GM19324 (cell line): Measurements from ENCODE around the gene ZNF20.

ENCODE experiments used
- ATAC-seq: cut with Tn5 transposase; IDR thresholded peaks from one replicate; pipeline ENCODE4 v1.9.1; 2021; ENCODE audit warnings: mild to moderate bottlenecking, moderate library complexity; ENCODE audit not compliant: unreplicated experiment, low FRiP score

ZNF20 gene

GRCh38 chr19:12139885-12140544 is at the start of gene ZNF20:
TSS of gene ZNF20 (minus strand) at chr19:12140350. CDS start at chr19:12140182, 168 bp downstream.
- peak; percentile 90 for ATAC-seq

GRCh38 chr19:12187625-12188024 is 47.5 kb upstream of the ZNF20 start:
- no peak for ATAC-seq

- no peak for ATAC-seq
These were observed 40.2 kb upstream of the ZNF20 start for GRCh38 chr19:12180377-12180776.

GRCh38 chr19:12166626-12167025 is 26.5 kb upstream of the ZNF20 start:
- no peak for ATAC-seq

- ATAC-seq: no peak
These were observed 23.7 kb upstream of the ZNF20 start for GRCh38 chr19:12163826-12164225.

- ATAC-seq: peak; percentile 92
These were observed 23.0 kb upstream of the ZNF20 start, which contains the start of gene ZNF136 for GRCh38 chr19:12162882-12163806. TSS of gene ZNF136 (plus strand) at chr19:12163096. CDS start at chr19:12163204, 108 bp downstream.

- no peak for ATAC-seq
These were observed 22.3 kb upstream of the ZNF20 start for GRCh38 chr19:12162513-12162881.

- ATAC-seq: no peak
These were observed 19.7 kb upstream of the ZNF20 start for GRCh38 chr19:12159773-12160414.

GRCh38 chr19:12156223-12157058 is 16.3 kb upstream of the ZNF20 start, which contains the start of gene ZNF625:
TSS of gene ZNF625 (minus strand) at chr19:12156734. CDS start at chr19:12156558, 176 bp downstream.
- no peak for ATAC-seq

GRCh38 chr19:12155324-12155860 is 15.2 kb upstream of the ZNF20 start:
- no peak for ATAC-seq

GRCh38 chr19:12145348-12145747 is 5.2 kb upstream of the ZNF20 start:
- ATAC-seq: no peak

- ATAC-seq: no peak
These were observed 1.2 kb upstream of the ZNF20 start for GRCh38 chr19:12141405-12141736.

GRCh38 chr19:12140545-12141404 is 625 bp upstream of the ZNF20 start:
- ATAC-seq: peak; percentile 44

GRCh38 chr19:12139269-12139668 is 881 bp downstream of the ZNF20 start:
- ATAC-seq: no peak

GRCh38 chr19:12137221-12137940 is 2.8 kb downstream of the ZNF20 start:
- ATAC-seq: no peak

- ATAC-seq: no peak
These were observed 7.1 kb downstream of the ZNF20 start for GRCh38 chr19:12133069-12133468.

- ATAC-seq: no peak
These were observed 13.4 kb downstream of the ZNF20 start for GRCh38 chr19:12126707-12127106.

GRCh38 chr19:12117201-12117970 is 22.8 kb downstream of the ZNF20 start:
- ATAC-seq: no peak
